NCI-H2107 treated with DMSO at 0.1 percent for 48 hours (cell line): ENCODE results near the gene ZDHHC8.

Source experiments
- DNase-seq: peaks from one replicate; lab custom pipeline; 2025; ENCODE audit not compliant: unreplicated experiment; lab: John Stamatoyannopoulos, UW

The ZDHHC8 gene

DNA sequence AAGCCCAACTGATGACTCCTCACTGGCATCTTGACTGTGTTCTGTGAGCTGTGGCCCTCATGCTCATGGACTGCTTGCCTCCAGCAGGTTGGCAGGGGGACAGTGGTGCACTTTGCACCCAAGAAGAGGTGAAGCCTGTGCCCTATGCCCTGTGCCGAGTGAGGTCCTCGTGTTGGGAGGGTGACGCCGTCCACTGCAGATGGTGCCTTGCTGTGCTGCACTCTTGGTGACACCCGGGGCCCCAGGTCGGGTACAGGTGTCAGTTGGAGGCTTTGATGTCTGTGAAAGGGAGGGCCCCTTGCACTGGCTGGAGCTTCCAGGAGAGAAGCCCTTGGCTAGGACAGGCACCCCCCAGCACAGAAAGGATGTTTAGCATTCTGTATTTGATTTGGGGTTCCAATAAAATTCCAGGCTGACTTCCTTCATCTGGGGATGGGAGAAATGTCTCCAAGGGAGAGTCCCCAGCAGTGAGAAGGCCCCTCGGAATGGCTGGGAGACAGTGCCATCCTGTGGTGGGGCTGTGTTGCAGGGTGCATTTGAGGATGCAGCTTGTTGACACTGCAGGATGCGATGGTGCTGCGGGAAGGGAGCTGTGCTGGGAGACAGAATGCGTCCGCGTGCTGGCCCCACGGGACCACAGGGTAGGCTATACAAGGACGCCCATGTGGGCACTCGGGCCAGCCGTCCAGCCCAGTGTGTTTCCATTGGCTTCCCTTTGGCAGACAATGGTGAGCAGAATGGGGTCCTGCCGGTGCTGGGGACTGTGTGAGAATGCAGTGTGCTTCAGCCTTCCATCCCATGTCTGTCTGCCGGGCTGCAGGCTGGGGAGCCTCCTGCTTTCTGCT is 2.5 kb upstream of the ZDHHC8 start:
- DNase-seq = peak; percentile 19

- no peak for DNase-seq
Observed at GRCh38 chr22:20129747-20130014, 1.9 kb upstream of the ZDHHC8 start.

DNA sequence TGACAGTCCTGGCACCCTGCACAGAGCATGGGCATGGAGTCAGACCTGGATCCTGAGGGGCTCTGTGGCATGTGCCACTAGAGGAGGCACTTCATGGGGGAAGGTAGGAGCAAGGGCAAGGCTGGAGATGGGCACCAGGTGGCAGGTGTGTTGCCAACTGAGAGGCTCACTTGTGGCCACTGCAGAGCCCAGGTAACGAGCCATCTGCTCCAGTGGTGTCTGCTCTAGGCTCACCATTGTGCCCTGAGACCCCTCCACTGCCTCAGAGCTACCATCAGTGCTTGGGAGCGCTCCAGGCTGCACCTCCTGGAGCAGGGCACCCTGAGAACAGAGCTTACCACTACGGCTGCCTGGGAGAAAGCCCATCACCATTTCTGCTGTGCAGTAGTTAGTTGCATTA is 1.3 kb upstream of the ZDHHC8 start:
- DNase-seq = no peak

DNA sequence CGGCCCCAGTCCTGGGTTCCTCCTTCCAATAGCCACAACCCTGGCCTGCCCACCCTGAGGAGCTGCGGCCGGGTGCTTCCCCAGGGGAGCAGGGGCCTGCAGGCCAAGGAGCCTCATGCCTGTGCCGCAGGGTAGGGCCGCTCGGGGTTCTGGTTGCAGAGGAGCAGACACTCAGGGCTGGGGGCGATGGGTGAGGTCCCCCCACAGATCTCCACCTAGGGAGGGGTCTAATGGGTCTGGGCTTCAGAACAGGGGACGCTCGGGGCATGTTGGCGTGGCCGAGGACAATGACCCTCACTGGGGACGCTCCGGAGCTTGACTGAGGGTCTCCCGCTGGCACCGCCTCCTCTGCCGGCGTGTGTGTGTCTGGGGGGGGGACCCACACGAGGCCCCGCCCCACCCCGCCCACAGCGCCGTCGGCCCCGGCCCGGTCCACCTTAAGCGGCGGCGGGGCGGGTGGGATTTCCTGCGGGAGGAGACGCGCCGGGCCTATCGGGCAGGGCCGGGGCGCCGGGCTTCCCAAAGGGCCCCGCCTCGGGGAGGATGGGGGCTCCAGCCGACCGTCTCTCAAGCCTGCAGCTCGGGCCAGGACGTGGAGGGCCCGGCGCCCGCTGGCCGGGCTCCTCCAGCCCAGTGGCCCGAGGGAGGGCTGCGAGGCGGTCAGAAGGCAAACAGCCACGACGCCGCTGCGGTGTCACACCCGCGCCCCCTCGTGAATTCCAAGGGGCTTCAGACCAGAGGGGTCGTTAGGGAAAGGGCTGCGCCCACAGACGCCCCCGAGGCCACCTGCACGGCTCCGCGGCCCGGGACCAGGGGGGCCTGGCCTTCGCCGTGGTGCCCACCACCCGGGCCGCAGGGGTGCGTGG is 640 bp upstream of the ZDHHC8 start:
- DNase-seq = no peak

GRCh38 chr22:20131859-20132685 is 468 bp downstream of the ZDHHC8 start:
- DNase-seq = no peak

GRCh38 chr22:20132686-20133246 is 1.2 kb downstream of the ZDHHC8 start:
- DNase-seq = no peak

- DNase-seq = no peak
Observed at GRCh38 chr22:20133930-20134549, 2.4 kb downstream of the ZDHHC8 start.

GRCh38 chr22:20135265-20135664 is 3.7 kb downstream of the ZDHHC8 start:
- no peak for DNase-seq

DNA sequence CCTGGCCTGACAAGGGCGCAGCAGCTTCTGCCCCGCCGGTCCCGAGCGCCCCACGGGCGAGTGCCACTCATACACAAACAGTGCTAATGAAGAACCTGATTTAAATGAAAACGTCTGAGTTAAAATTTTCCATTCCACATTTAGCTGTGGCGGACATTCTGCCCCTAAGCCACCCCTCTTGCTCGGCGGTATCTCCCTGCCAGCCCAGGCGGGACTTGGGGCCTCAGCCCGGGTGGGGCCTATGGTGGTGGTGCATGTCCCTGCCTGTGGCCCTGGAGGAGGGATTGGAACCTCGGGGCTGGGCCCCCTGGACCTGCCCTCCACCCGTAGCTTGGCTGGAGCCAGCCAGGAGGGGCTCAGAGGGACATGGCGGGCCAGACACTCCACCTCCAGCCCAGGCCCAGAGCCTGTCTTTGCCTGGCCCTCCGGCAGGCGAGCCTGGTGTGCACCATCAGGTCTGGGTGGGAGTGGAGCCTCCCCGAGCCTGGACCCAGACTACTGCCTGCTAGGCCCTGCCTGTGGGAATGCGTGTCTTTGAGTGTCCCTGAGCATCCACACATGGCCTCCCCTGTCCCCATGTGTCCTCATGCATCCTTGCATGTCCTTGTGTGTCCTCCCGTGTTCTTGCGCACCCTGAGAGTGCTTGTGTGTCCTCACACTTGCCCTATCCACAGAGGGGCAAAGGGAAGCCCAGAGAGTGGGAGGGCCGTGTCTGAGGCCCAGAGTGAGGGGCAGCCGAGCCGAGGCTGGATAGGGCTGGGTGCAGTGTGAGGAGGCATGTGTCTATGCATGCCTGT is 4.4 kb downstream of the ZDHHC8 start:
- no peak for DNase-seq

- no peak for DNase-seq
Observed at GRCh38 chr22:20136603-20136873, 4.9 kb downstream of the ZDHHC8 start.

- DNase-seq = no peak
Observed at GRCh38 chr22:20137113-20137512, 5.5 kb downstream of the ZDHHC8 start.

- DNase-seq = no peak
Observed at GRCh38 chr22:20137671-20138416, 6.2 kb downstream of the ZDHHC8 start.

DNA sequence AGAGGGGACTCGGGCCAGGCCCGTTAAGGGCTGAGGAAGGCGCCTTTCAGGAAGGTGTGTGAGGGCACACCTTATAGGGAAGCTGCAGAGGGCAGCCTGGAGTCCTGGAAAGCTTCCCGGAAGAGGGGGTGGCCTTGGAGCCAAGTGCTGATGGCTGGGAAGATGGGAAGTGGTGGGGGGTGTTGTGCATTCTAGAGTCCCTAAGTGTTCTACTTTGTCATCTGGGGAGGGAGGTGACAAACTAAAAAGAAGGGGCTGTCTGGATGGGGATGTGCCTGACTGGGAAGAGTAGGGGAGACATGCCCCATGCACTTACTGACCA is 6.8 kb downstream of the ZDHHC8 start:
- DNase-seq = no peak

DNA sequence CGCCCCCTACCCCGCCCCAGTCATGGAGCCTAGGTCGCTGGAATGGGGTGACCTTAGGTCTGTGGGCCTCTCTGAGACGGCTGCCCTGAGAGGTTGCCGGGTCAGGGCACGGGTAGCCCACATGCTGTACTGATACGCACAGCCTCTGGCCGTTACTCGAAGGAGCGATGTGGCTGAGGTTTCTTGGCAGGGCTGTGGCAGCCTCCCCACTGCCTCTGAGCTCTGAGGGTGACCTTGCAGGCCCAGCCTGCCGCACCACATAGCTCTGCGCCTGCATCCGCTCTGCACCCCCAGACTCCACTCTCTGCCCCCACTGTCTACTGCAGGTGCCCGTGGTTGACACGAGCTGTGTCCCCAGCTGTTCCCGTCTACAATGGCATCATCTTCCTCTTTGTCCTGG is 7.3 kb downstream of the ZDHHC8 start:
- no peak for DNase-seq

GRCh38 chr22:20139391-20140106 is 7.9 kb downstream of the ZDHHC8 start:
- no peak for DNase-seq

GRCh38 chr22:20140107-20140445 is 8.5 kb downstream of the ZDHHC8 start:
- DNase-seq = no peak

DNA sequence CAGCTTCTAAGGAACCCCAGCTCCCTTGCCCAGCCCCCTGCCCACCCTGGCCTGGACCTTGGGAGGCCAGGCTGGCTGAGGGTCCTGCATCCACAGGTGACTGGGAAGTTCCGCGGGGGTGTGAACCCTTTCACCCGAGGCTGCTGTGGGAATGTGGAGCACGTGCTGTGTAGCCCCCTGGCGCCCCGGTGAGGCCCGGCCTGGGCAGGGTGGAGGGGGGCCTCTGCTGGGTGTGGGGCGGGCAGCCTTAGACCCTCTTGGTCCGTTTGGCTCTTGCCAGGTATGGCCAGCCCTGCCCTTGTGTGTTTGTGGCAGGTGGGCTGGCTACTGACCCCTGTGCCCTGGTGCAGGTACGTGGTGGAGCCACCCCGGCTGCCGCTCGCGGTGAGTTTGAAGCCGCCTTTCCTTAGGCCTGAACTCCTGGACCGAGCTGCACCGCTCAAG is 8.9 kb downstream of the ZDHHC8 start:
- DNase-seq = no peak

DNA sequence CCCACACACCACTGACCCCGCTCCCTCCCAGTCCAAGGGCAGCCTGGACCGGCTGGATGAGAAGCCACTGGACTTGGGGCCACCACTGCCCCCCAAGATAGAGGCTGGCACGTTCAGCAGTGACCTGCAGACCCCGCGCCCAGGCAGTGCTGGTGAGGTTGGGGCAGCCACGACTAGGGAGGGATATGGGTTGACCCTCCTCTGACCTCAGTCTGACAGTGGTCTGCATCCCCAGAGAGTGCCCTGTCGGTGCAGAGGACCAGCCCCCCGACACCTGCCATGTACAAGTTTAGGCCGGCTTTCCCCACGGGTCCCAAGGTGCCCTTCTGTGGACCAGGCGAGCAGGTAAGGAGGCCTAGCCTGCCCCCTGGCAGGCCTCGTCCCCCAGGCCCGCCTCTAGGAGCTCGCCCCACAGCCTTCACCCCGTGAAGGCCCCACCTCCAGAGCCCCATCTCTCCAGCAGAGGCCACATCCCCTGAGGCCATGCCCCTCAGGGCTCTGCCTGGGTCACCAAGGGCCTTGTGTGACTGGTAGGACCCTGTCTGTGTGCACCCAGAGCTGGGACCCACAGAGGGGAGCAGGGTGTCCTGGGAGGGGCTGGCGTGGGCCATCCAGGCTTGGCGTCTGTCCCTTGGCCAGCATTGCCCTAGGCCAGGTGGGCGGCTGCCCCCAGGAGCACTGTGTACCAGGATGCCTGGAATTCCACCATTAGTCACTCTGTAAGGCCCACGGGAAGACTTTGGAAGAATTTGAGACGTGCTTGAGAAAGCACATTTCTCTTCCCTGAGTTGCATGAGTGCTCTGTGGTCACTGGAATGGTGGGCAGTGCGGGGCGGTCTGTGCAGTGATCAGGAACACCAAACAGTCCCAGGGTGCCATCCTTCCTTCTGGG is 9.8 kb downstream of the ZDHHC8 start:
- no peak for DNase-seq
